HCT116 (cell line): ENCODE results near the gene RCSD1. TPM values are rescaled to one million over a fixed set of nuclear protein-coding genes. Genes with fewer than 3 reads are reported as not detected.

Source experiments
- ATAC-seq: fragments of 200-7000 bp; cut with Tn5 transposase; 2 replicates; pipeline ENCODE4 v1.9.1; 2020; ENCODE audit warnings: mild to moderate bottlenecking, moderate library complexity
- BruUV-seq: library from RNA; stranded (reverse); fragments of 400-500 nt; replicated peaks from 2 replicates; lab custom pipeline; 2021; lab: Mats Ljungman, UMichigan
- CTCF ChIA-PET: fragments of 300-600 bp; sonication (Branson Sonifier 250); formaldehyde crosslinking; loops from one replicate; lab custom pipeline; 2021; ENCODE audit warnings: antibody characterized with exemption; lab: Charles Lee
- POLR2A ChIA-PET: fragments of 300-600, 350-600 bp; sonication (Branson Sonifier 250); formaldehyde crosslinking; loops from one replicate; lab custom pipeline; 2021; ENCODE audit warnings: antibody characterized with exemption; lab: Charles Lee
- RAD21 ChIA-PET, 2 experiments: fragments of 300-600 bp; sonication (Branson Sonifier 250); formaldehyde crosslinking; loops; one replicate each; lab custom pipeline; 2023; ENCODE audit warnings: low total read pairs in 2 of 2; ENCODE audit not compliant: uncharacterized antibody in 2 of 2, unreplicated experiment in 2 of 2, low non-redundant PET in 1 of 2; lab: Charles Lee
- DNase-seq: peaks from one replicate; pipeline ENCODE4 v3.0.0-alpha.2; 2010; ENCODE audit warnings: low read depth, low spot score
- H2AFZ ChIP-seq: fragments of 200-600 bp; shearing (Covaris generic), sonication (generic); 2 replicates; pipeline ENCODE4 v1.6.1; 2017; ENCODE audit warnings: low read depth, mixed run types, mixed read lengths, antibody characterized with exemption, low read length; ENCODE audit not compliant: poor library complexity, severe bottlenecking
- H3K27ac ChIP-seq: 2 replicates; pipeline ENCODE4 v1.5.1; 2012; ENCODE audit warnings: low read depth, low read length
- H3K27me3 ChIP-seq: fragments of 200-600 bp; sonication (generic); 2 replicates; pipeline ENCODE4 v1.6.1; 2016; ENCODE audit warnings: mixed run types, low read length, mixed read lengths; ENCODE audit not compliant: insufficient read depth
- H3K36me3 ChIP-seq, 2 experiments: fragments of 200-500 bp in 1 of 2; fragments of 200-600 bp in 1 of 2; sonication (Bioruptor generic) in 1 of 2; sonication (generic) in 1 of 2; 2 replicates each; pipeline versions ENCODE4 v1.5.1 to v1.6.1; 2014 to 2016; ENCODE audit warnings: low read length in 2 of 2, inconsistent platforms in 1 of 2, mixed read lengths in 1 of 2, mixed run types in 1 of 2; ENCODE audit not compliant: insufficient read depth in 2 of 2, control insufficient read depth in 1 of 2
- H3K4me1 ChIP-seq, 2 experiments: fragments of 200-600 bp in 1 of 2; sonication (generic) in 1 of 2; 2 replicates each; pipeline versions ENCODE4 v1.5.1 to v1.6.1; 2012 to 2017; ENCODE audit warnings: low read length in 2 of 2, inconsistent platforms in 1 of 2, mild to moderate bottlenecking in 1 of 2, mixed read lengths in 1 of 2, mixed run types in 1 of 2, moderate library complexity in 1 of 2; ENCODE audit not compliant: insufficient read depth in 2 of 2, control insufficient read depth in 1 of 2
- H3K4me2 ChIP-seq: fragments of 200-600 bp; sonication (generic); 2 replicates; pipeline ENCODE4 v1.6.1; 2017; ENCODE audit warnings: mixed run types, low read length, mixed read lengths
- H3K4me3 ChIP-seq, 2 experiments: fragments of 200-600 bp in 1 of 2; sonication (generic) in 1 of 2; replicated peaks in 1 of 2; 2 replicates each; pipeline ENCODE4 v1.5.1; 2011 to 2016; ENCODE audit warnings: low read length in 2 of 2, control low read depth in 1 of 2, low read depth in 1 of 2, mild to moderate bottlenecking in 1 of 2, mixed read lengths in 1 of 2, mixed run types in 1 of 2
- H3K79me2 ChIP-seq: fragments of 200-600 bp; sonication (generic); 2 replicates; pipeline ENCODE4 v1.6.1; 2017; ENCODE audit warnings: mild to moderate bottlenecking, mixed run types, low read length, moderate library complexity, mixed read lengths; ENCODE audit not compliant: insufficient read depth
- H3K9ac ChIP-seq: fragments of 200-600 bp; sonication (generic); 2 replicates; pipeline ENCODE4 v1.6.1; 2016; ENCODE audit warnings: low read length, mixed read lengths
- H3K9me2 ChIP-seq: fragments of 200-600 bp; sonication (generic), shearing (Covaris generic); 2 replicates; pipeline ENCODE4 v1.6.1; 2017; ENCODE audit warnings: mixed run types, mild to moderate bottlenecking, moderate library complexity; ENCODE audit not compliant: insufficient read depth
- H3K9me3 ChIP-seq, 2 experiments: fragments of 200-500 bp in 1 of 2; fragments of 200-600 bp in 1 of 2; sonication (Bioruptor generic) in 1 of 2; sonication (generic) in 1 of 2; 2 replicates each; pipeline ENCODE4 v1.6.1; 2014 to 2017; ENCODE audit warnings: low read length in 2 of 2, mixed read lengths in 2 of 2, inconsistent platforms in 1 of 2, low read depth in 1 of 2, mild to moderate bottlenecking in 1 of 2, mixed run types in 1 of 2, moderate library complexity in 1 of 2; ENCODE audit not compliant: control insufficient read depth in 1 of 2, insufficient read depth in 1 of 2
- H4K20me1 ChIP-seq: fragments of 200-600 bp; sonication (generic), shearing (Covaris generic); 2 replicates; pipeline ENCODE4 v1.6.1; 2017; ENCODE audit warnings: mixed run types, mild to moderate bottlenecking, moderate library complexity; ENCODE audit not compliant: insufficient read depth
- CBX3 ChIP-seq: IDR thresholded peaks from 2 replicates; pipeline ENCODE4 v1.6.1; 2012; ENCODE audit warnings: low read depth
- CEBPB ChIP-seq: IDR thresholded peaks from 2 replicates; pipeline ENCODE4 v1.6.1; 2012; ENCODE audit warnings: low read depth
- EGR1 ChIP-seq: IDR thresholded peaks from 2 replicates; pipeline ENCODE4 v1.6.1; 2012; ENCODE audit warnings: low read depth
- ELF1 ChIP-seq: IDR thresholded peaks from 2 replicates; pipeline ENCODE4 v1.6.1; 2012; ENCODE audit warnings: low read depth, borderline replicate concordance
- EZH2phosphoT487 ChIP-seq: fragments of 200-600 bp; IDR thresholded peaks from 2 replicates; pipeline ENCODE4 v1.6.1; 2018; ENCODE audit warnings: antibody characterized with exemption, borderline replicate concordance
- FOSL1 ChIP-seq: IDR thresholded peaks from 2 replicates; pipeline ENCODE4 v1.6.1; 2012; ENCODE audit warnings: low read depth
- JUND ChIP-seq: IDR thresholded peaks from 2 replicates; pipeline ENCODE4 v1.6.1; 2012
- POLR2A ChIP-seq: IDR thresholded peaks from 2 replicates; pipeline ENCODE4 v1.7.0; 2011; ENCODE audit warnings: borderline replicate concordance; ENCODE audit not compliant: insufficient read depth, insufficient read length; ENCODE audit errors: extremely low read depth
- RAD21 ChIP-seq: IDR thresholded peaks from 2 replicates; pipeline ENCODE4 v1.6.1; 2012; ENCODE audit warnings: low read depth, mild to moderate bottlenecking
- SP1 ChIP-seq: IDR thresholded peaks from 2 replicates; pipeline ENCODE4 v1.6.1; 2012; ENCODE audit warnings: low read depth
- SRF ChIP-seq: IDR thresholded peaks from 2 replicates; pipeline ENCODE4 v1.6.1; 2012; ENCODE audit warnings: low read depth
- TCF7L2 ChIP-seq: IDR thresholded peaks from 2 replicates; pipeline ENCODE4 v1.7.0; 2011; ENCODE audit warnings: borderline replicate concordance, inconsistent platforms; ENCODE audit not compliant: insufficient read depth, insufficient read length; ENCODE audit errors: extremely low read depth
- YY1 ChIP-seq: IDR thresholded peaks from 2 replicates; pipeline ENCODE4 v1.6.1; 2011; ENCODE audit warnings: low read length, low read depth, moderate library complexity, mild to moderate bottlenecking; ENCODE audit not compliant: insufficient replicate concordance; ENCODE audit errors: extremely low read depth
- ZBTB33 ChIP-seq: IDR thresholded peaks from 2 replicates; pipeline ENCODE4 v1.6.1; 2011; ENCODE audit warnings: mild to moderate bottlenecking, low read length, moderate library complexity; ENCODE audit not compliant: insufficient replicate concordance; ENCODE audit errors: extremely low read depth
- ZFX ChIP-seq: fragments of 450-650 bp; IDR thresholded peaks from 2 replicates; pipeline ENCODE4 v1.6.1; 2017
- ZNF274 ChIP-seq: fragments of 200-500 bp; sonication (Bioruptor generic); IDR thresholded peaks from 2 replicates; pipeline ENCODE4 v1.6.1; 2014; ENCODE audit warnings: mild to moderate bottlenecking, low read depth, low read length, inconsistent platforms
- intact Hi-C: fragments of 100-400 bp; cut with micrococcal nuclease; formaldehyde crosslinking; loops from 2 replicates; pipeline ENCODE4 v1.10.0; 2022
- total RNA-seq: library from RNA; stranded (reverse); gene quantifications from one replicate; pipeline ENCODE4 v1.2.1, GENCODE V29; 2021; ENCODE audit not compliant: unreplicated experiment
- TF ChIP-seq, protein P1 (sequence below): IDR thresholded peaks from 2 replicates; pipeline ENCODE4 v1.6.1; 2012

RCSD1 gene
- total RNA-seq, 1 experiment from 2014 or later = 0.15 TPM

- TF ChIP-seq, protein P1, sequence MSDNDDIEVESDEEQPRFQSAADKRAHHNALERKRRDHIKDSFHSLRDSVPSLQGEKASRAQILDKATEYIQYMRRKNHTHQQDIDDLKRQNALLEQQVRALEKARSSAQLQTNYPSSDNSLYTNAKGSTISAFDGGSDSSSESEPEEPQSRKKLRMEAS = no peak
- no peak for TF ChIP-seq ZFX
- no peak for TF ChIP-seq CEBPB
- TF ChIP-seq ELF1 = no peak
- no peak for TF ChIP-seq RAD21
- TF ChIP-seq SP1 = no peak
- TF ChIP-seq FOSL1 = no peak
- TF ChIP-seq ZBTB33 = no peak
- TF ChIP-seq, all 23 proteins: peak for 0
Measured at GRCh38 chr1:167698313-167698712, 68.3 kb downstream of the RCSD1 start (continued).

GRCh38 chr1:167701510-167701909 lies 71.5 kb downstream of the RCSD1 start:
- H3K27me3 ChIP-seq = peaks cover 12% of the 10 kb centered on the region; the same call in 1 of the 2 replicates
- H3K4me1 ChIP-seq = no peaks in the 10 kb centered on the region
- CTCF ChIA-PET = no interaction called here
- H4K20me1 ChIP-seq = no peaks in the 10 kb centered on the region
- no peaks in the 10 kb centered on the region for H3K79me2 ChIP-seq
- no peak overlapping the region for H3K4me3 ChIP-seq
- H3K27ac ChIP-seq = no peak overlapping the region
- ATAC-seq = no peak
- no peaks in the 10 kb centered on the region for H3K36me3 ChIP-seq
- POLR2A ChIA-PET = no interaction called here
- H3K4me2 ChIP-seq = no peak overlapping the region
- H3K9me2 ChIP-seq = no peaks in the 10 kb centered on the region
- H3K9me3 ChIP-seq = no peaks in the 10 kb centered on the region
- RAD21 ChIA-PET = no interaction called here
- no peak overlapping the region for H3K9ac ChIP-seq
- TF ChIP-seq JUND (no peak), YY1 (no peak), EZH2phosphoT487 (no peak), TCF7L2 (no peak), ELF1 (no peak), ZNF274 (no peak), CBX3 (no peak), POLR2A (no peak), SRF (no peak), EGR1 (no peak)
- TF ChIP-seq, protein P1 = no peak
- no TSS peak for BruUV-seq
- H2AFZ ChIP-seq = no peak overlapping the region
- intact Hi-C loops = no loop called here
- DNase-seq = no peak
